NT2/D1 (cell line): Measurements from ENCODE around the gene PCSK7.

Experiments
- DNase-seq: peaks from one replicate; pipeline ENCODE4 v3.0.0-alpha.2; 2011; ENCODE audit warnings: low read depth, low spot score
- H3K27me3 ChIP-seq: 2 replicates; pipeline ENCODE4 v1.6.0; 2011; ENCODE audit warnings: mild to moderate bottlenecking; ENCODE audit not compliant: insufficient read length, insufficient read depth
- H3K36me3 ChIP-seq: 2 replicates; pipeline ENCODE4 v1.6.1; 2011; ENCODE audit warnings: mild to moderate bottlenecking, low read length, mixed read lengths; ENCODE audit not compliant: insufficient read depth, insufficient read length
- H3K4me1 ChIP-seq: 2 replicates; pipeline ENCODE4 v1.5.1; 2011; ENCODE audit not compliant: insufficient read depth, insufficient read length
- H3K4me3 ChIP-seq: 2 replicates; pipeline ENCODE4 v1.5.1; 2011; ENCODE audit warnings: low read depth; ENCODE audit not compliant: insufficient read length
- H3K9ac ChIP-seq: 2 replicates; pipeline ENCODE4 v1.6.0; 2011; ENCODE audit warnings: low read depth; ENCODE audit not compliant: insufficient read length
- H3K9me3 ChIP-seq: 2 replicates; pipeline ENCODE4 v1.5.1; 2011; ENCODE audit warnings: mild to moderate bottlenecking, low read length; ENCODE audit not compliant: insufficient read depth
- SUZ12 ChIP-seq: IDR thresholded peaks from 2 replicates; pipeline ENCODE4 v1.6.1; 2011; ENCODE audit not compliant: insufficient read length, insufficient read depth; ENCODE audit errors: extremely low read depth
- YY1 ChIP-seq: IDR thresholded peaks from 2 replicates; pipeline ENCODE4 v1.6.1; 2011; ENCODE audit not compliant: insufficient read length, insufficient read depth
- ZNF274 ChIP-seq: IDR thresholded peaks from 2 replicates; pipeline ENCODE4 v1.6.1; 2011; ENCODE audit warnings: mild to moderate bottlenecking, low read depth, low read length

PCSK7 gene

DNA sequence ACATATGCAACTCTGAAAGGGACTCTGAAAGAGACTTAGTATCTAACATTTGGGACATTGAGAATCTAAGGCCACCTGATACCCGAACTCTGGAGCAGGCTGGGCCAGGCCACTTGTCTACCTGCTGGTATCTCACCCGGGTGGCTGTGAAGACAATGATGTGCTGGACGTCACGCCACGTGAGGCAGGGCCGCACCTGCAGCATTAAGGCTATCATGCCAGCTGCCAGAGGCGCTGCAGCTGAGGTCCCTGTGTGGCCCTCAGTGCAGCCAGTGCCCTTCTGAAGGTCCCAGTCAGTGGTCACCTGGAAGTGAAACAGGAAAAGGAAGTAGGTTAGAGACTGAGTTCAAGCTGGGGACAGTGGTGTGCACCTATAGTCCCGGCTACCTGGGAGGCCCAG lies 12.4 kb downstream of the PCSK7 start:
- Histone ChIP-seq H3K27me3 (no peaks in the 10 kb centered on the region), H3K4me3 (no peak overlapping the region), H3K9me3 (no peaks in the 10 kb centered on the region), H3K36me3 (peaks cover 84% of the 10 kb centered on the region), H3K9ac (no peak overlapping the region), H3K4me1 (peaks cover 5% of the 10 kb centered on the region)
- TF ChIP-seq SUZ12: no peak
- no peak for TF ChIP-seq ZNF274
- TF ChIP-seq YY1: no peak
- DNase-seq: no peak

- no peaks in the 10 kb centered on the region for H3K9me3 ChIP-seq
- DNase-seq: no peak
- H3K4me1 ChIP-seq: peaks cover 5% of the 10 kb centered on the region
- no peak overlapping the region for H3K4me3 ChIP-seq
- H3K27me3 ChIP-seq: no peaks in the 10 kb centered on the region
- peaks cover 84% of the 10 kb centered on the region for H3K36me3 ChIP-seq
- H3K9ac ChIP-seq: no peak overlapping the region
- TF ChIP-seq YY1 (no peak), SUZ12 (no peak)
These were observed 12.9 kb downstream of the PCSK7 start for GRCh38 chr11:117219001-117219400.

DNA sequence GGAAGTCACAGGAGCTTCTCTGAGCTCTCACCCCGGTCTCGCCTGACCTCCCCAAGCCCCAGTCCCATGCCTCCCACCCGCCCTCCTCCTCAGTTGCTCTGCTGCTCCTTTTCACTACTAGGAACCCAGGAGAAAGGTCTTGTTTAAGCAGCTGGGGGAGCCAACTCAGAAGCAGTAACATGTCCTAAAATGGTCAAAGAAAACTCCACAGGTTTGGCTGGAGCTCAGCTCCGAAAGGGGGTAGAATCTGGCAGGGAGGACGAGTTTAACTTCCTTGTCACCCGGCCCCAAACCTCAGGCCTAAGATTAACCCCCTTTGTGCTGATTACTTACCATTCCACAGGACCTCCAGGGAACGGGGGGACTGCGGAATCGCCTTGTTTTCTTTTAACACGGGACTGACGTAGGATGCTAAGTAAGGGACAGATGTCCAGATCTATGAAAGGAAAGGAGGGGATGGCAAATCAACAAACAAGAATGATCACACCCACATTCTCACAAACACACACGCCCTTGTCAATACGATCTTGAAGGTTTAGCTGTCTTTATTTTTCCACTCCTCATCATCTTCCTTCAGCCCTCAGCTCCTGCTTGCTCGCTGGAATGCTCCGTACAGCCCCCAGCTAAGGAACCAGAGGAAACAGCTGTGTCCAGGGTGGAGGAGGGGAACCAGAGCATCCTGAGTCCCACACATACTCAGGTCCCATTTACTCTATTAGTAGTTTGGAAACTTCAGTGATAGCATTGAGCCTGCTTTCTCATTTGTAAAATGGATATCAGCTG lies 13.5 kb downstream of the PCSK7 start:
- Histone ChIP-seq H3K9ac (no peak overlapping the region), H3K4me3 (no peak overlapping the region), H3K4me1 (peaks cover 5% of the 10 kb centered on the region), H3K36me3 (peaks cover 81% of the 10 kb centered on the region), H3K9me3 (no peaks in the 10 kb centered on the region), H3K27me3 (no peaks in the 10 kb centered on the region)
- DNase-seq: no peak
- TF ChIP-seq SUZ12 (no peak), YY1 (no peak), ZNF274 (no peak)

DNA sequence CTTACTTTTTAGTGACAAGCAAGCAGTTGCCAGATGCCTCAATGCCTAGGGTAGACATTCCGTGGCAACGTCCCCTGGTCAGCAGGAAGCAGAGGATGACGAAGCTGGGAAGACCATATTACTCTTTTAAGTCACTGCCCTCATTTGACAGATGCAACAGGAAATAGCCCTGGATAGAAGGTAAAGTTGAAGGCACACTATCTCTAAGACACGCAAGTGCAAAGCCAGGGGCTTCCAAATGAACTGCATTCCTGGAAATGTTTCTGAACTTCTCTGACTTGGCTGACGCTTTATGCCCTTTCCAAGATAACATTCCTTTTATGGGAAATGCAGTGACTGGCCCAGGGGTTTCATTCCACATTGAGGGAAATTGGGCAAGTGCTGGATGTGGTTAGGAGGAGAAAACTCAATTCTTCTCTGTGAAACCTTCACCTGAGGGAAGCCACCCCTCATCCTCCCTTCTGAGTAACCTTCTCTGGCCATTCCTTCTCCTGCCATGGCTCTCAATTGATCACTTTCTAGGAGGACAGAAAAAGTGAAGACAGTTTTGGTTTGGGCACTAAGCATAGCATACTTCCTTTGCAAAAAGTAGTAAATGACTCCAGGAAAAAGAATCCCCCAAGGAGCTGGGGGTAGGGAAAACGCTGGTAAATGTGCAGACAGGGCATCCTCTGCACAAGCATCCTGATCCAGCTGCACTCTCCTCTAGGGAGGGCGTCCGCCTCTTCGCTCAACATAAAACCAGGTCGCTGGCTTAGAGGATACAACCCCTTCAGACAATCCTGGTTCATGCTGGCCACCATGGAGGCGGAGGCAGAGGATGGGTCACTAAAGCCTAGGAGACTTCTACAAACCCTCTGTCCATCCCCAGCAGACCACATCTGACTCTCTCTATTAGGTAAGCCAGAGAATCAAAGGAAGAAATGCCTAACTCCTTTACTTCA lies 14.5 kb downstream of the PCSK7 start:
- no peak overlapping the region for H3K4me3 ChIP-seq
- H3K36me3 ChIP-seq: peaks cover 79% of the 10 kb centered on the region
- no peak for TF ChIP-seq ZNF274
- TF ChIP-seq YY1: no peak
- no peaks in the 10 kb centered on the region for H3K27me3 ChIP-seq
- no peaks in the 10 kb centered on the region for H3K9me3 ChIP-seq
- peaks cover 5% of the 10 kb centered on the region for H3K4me1 ChIP-seq
- no peak overlapping the region for H3K9ac ChIP-seq
- no peak for DNase-seq

GRCh38 chr11:117214404-117215110 lies 17.3 kb downstream of the PCSK7 start:
- H3K9me3 ChIP-seq: no peaks in the 10 kb centered on the region
- no peak for DNase-seq
- peaks cover 53% of the 10 kb centered on the region for H3K36me3 ChIP-seq
- no peaks in the 10 kb centered on the region for H3K27me3 ChIP-seq
- H3K4me3 ChIP-seq: no peak overlapping the region
- H3K4me1 ChIP-seq: no peaks in the 10 kb centered on the region
- TF ChIP-seq YY1 (no peak), ZNF274 (no peak), SUZ12 (no peak)
- no peak overlapping the region for H3K9ac ChIP-seq

DNA sequence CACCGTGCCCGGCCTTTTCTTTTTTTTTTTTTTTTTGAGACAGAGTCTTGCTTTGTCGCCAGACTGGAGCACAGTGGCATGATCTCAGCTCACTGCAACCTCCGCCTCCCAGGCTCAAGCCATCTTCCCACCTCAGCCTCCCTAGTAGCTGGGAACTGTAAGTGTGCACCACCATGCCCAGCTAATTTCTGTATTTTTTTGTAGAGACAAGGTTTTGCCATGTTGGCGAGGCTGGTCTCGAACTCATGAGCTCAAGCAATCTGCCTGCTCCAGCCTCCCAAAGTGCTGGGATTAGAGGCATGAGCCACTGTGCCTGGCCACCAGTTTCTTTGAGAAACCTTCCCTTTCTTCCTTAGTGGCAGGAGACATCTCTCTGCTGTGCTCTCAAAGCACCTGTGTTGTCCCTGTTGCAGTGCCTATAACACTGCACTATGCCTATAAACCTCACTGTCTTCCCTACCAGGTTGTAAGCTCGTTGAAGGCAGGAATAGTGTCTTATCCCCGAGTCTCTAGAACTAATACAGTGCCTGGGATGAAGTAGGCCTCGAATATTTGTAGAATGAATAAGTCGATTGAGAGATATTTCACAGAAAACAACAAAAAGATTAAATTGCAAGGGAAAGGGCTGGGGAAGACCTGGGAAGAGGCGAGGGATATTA lies 19.0 kb downstream of the PCSK7 start:
- no peaks in the 10 kb centered on the region for H3K9me3 ChIP-seq
- TF ChIP-seq SUZ12 (no peak), YY1 (no peak), ZNF274 (no peak)
- peaks cover 35% of the 10 kb centered on the region for H3K36me3 ChIP-seq
- H3K9ac ChIP-seq: no peak overlapping the region
- no peaks in the 10 kb centered on the region for H3K27me3 ChIP-seq
- no peak for DNase-seq
- H3K4me3 ChIP-seq: no peak overlapping the region
- H3K4me1 ChIP-seq: no peaks in the 10 kb centered on the region
